Glutamatergic neuron (in vitro differentiated cells): Measurements from ENCODE around the gene AZU1. TPM values are rescaled to one million over a fixed set of nuclear protein-coding genes. Genes with fewer than 3 reads are reported as not detected.
"Not testable (repeated sequence)": the region's sequence is repeated elsewhere in the genome, so short reads cannot be mapped to it uniquely, and the experiment has no call there.

ENCODE experiments used
- DNase-seq: peaks from one replicate; pipeline ENCODE4 v3.0.0; 2022
- H3K27ac Mint-ChIP-seq: one replicate; pipeline ENCODE4 v1.8.0; 2020; ENCODE audit warnings: mild to moderate bottlenecking, mixed read lengths, inconsistent platforms; ENCODE audit not compliant: unreplicated experiment
- H3K27me3 Mint-ChIP-seq: one replicate; pipeline ENCODE4 v1.8.0; 2020; ENCODE audit warnings: mild to moderate bottlenecking, moderate library complexity, mixed read lengths, inconsistent platforms; ENCODE audit not compliant: unreplicated experiment
- H3K36me3 Mint-ChIP-seq: one replicate; pipeline ENCODE4 v1.8.0; 2020; ENCODE audit warnings: mild to moderate bottlenecking, mixed read lengths, inconsistent platforms; ENCODE audit not compliant: unreplicated experiment
- H3K4me1 Mint-ChIP-seq: one replicate; pipeline ENCODE4 v1.8.0; 2020; ENCODE audit warnings: mild to moderate bottlenecking, low read depth, mixed read lengths, inconsistent platforms; ENCODE audit not compliant: unreplicated experiment
- H3K4me3 Mint-ChIP-seq: one replicate; pipeline ENCODE4 v1.8.0; 2020; ENCODE audit warnings: mild to moderate bottlenecking, mixed read lengths, inconsistent platforms; ENCODE audit not compliant: unreplicated experiment
- H3K9me3 Mint-ChIP-seq: one replicate; pipeline ENCODE4 v1.8.0; 2020; ENCODE audit warnings: mild to moderate bottlenecking, moderate library complexity, mixed read lengths, inconsistent platforms; ENCODE audit not compliant: unreplicated experiment
- CTCF ChIP-seq: fragments of 200-600 bp; sonication (generic); IDR thresholded peaks from one replicate; pipeline ENCODE4 v1.5.0; 2021; ENCODE audit not compliant: partially characterized antibody, unreplicated experiment
- total RNA-seq: library from RNA; stranded (reverse); fragmentation: NEBNext Ultra II Directional; extraction: Animal tissue kit (Norgen Biotek cat#: 25700); gene quantifications from one replicate; pipeline ENCODE4 v1.2.1, GENCODE V29; 2021; ENCODE audit not compliant: unreplicated experiment

AZU1 gene
- total RNA-seq, 1 donor from 2014 or later: 2.2 TPM

GRCh38 chr19:815775-816499 is 11.7 kb upstream of the AZU1 start:
- H3K36me3 Mint-ChIP-seq: peaks cover 7% of the 10 kb centered on the region
- H3K27me3 Mint-ChIP-seq: peaks cover 20% of the 10 kb centered on the region
- DNase-seq: no peak
- peaks cover 23% of the 10 kb centered on the region for H3K9me3 Mint-ChIP-seq
- no peak overlapping the region for H3K27ac Mint-ChIP-seq
- no peaks in the 10 kb centered on the region for H3K4me1 Mint-ChIP-seq
- peak overlapping the region; percentile 55 for H3K4me3 Mint-ChIP-seq
- TF ChIP-seq CTCF: no peak

GRCh38 chr19:816500-816857 is 11.2 kb upstream of the AZU1 start:
- TF ChIP-seq CTCF: no peak
- Mint-ChIP-seq H3K36me3 (peaks cover 7% of the 10 kb centered on the region), H3K27ac (peak overlapping the region; percentile 18), H3K9me3 (peaks cover 21% of the 10 kb centered on the region), H3K27me3 (peaks cover 18% of the 10 kb centered on the region), H3K4me3 (peak overlapping the region; percentile 8), H3K4me1 (no peaks in the 10 kb centered on the region)
- no peak for DNase-seq

GRCh38 chr19:820212-820611 is 7.4 kb upstream of the AZU1 start:
- H3K4me1 Mint-ChIP-seq, H3K27ac Mint-ChIP-seq, DNase-seq, H3K27me3 Mint-ChIP-seq, H3K36me3 Mint-ChIP-seq: not testable (repeated sequence)
- peak overlapping the region; percentile 78 for H3K4me3 Mint-ChIP-seq
- peaks cover 16% of the 10 kb centered on the region for H3K9me3 Mint-ChIP-seq

GRCh38 chr19:821231-821824 is 6.3 kb upstream of the AZU1 start:
- Mint-ChIP-seq H3K4me1 (peaks cover 3% of the 10 kb centered on the region), H3K36me3 (no peaks in the 10 kb centered on the region), H3K9me3 (peaks cover 11% of the 10 kb centered on the region), H3K27ac (peak overlapping the region; percentile 52), H3K4me3 (peak overlapping the region; percentile 46), H3K27me3 (peaks cover 9% of the 10 kb centered on the region)
- peak; percentile 68 for DNase-seq
- no peak for TF ChIP-seq CTCF

GRCh38 chr19:821825-822503 is 5.7 kb upstream of the AZU1 start, which contains the start of gene PLPPR3:
PLPPR3 (minus strand) TSS chr19:821955; CDS start chr19:821559, 396 bp downstream.
- peak within 1 kb of the TSS; percentile 71 for H3K27ac Mint-ChIP-seq
- H3K36me3 Mint-ChIP-seq: no peaks in the 10 kb centered on the region
- peak; percentile 90 for DNase-seq
- H3K9me3 Mint-ChIP-seq: peaks cover 8% of the 10 kb centered on the region
- peaks cover 3% of the 10 kb centered on the region for H3K4me1 Mint-ChIP-seq
- H3K4me3 Mint-ChIP-seq: peak within 1 kb of the TSS; percentile 78
- TF ChIP-seq CTCF: no peak
- H3K27me3 Mint-ChIP-seq: peaks cover 5% of the 10 kb centered on the region
